ENCODE measurements around the gene NBPF3. TPM values are rescaled to one million over a fixed set of nuclear protein-coding genes. Genes with fewer than 3 reads are reported as not detected.
"Not testable (repeated sequence)": the region's sequence is repeated elsewhere in the genome, so short reads cannot be mapped to it uniquely, and the experiment has no call there.

Gene NBPF3
- total RNA-seq, 6 experiments from 2014 or later = 1.2 to 5.3 (median 2.3) TPM

GRCh38 chr1:21517161-21517589 is 77.2 kb downstream of the NBPF3 start:
- no peak overlapping the region for H3K4me3 ChIP-seq
- H3K27ac ChIP-seq = peak overlapping the region in 1 of 3 donors; percentile 58
- H3K4me1 ChIP-seq = no peaks in the 10 kb centered on the region
- H3K36me3 ChIP-seq = no peaks in the 10 kb centered on the region
- no peaks in the 10 kb centered on the region for H3K9me3 ChIP-seq
- ATAC-seq (peak; percentile 61 to 86 (median 75)), DNase-seq (no peak)
- H3K27me3 ChIP-seq = no peaks in the 10 kb centered on the region
- TF ChIP-seq POLR2A (IDR thresholded peaks at IDR 0.05) (no peak), CTCF (IDR thresholded peaks at IDR 0.05) (no peak)
- intact Hi-C loops (cut with DNase I) = loop anchor here in 1 of 2 donors (10.0 kb wide), 2 partner anchors 58 to 148 kb away; partner anchors contain the start of gene RAP1GAP
- WGBS (ENCODE audit: insufficient coverage, low coverage, low lambda C conversion rate, missing lambda C conversion rate) = 50% methylated on average over 3 of the region's 3 CpGs

- intact Hi-C loops (cut with DNase I) = loop anchor here in 1 of 2 donors (10.0 kb wide), 2 partner anchors 57 to 147 kb away; partner anchors contain the start of gene RAP1GAP
- TF ChIP-seq CTCF (IDR thresholded peaks at IDR 0.05) (no peak), POLR2A (IDR thresholded peaks at IDR 0.05) (no peak)
- no peak overlapping the region for H3K4me3 ChIP-seq
- H3K27me3 ChIP-seq = no peaks in the 10 kb centered on the region
- no peaks in the 10 kb centered on the region for H3K4me1 ChIP-seq
- peak overlapping the region in 1 of 3 donors; percentile 7 for H3K27ac ChIP-seq
- 75% methylated on average over 10 of the region's 13 CpGs for WGBS (ENCODE audit: insufficient coverage, low coverage, low lambda C conversion rate, missing lambda C conversion rate)
- ATAC-seq = no peak
- H3K36me3 ChIP-seq = no peaks in the 10 kb centered on the region
- no peak for DNase-seq
- no peaks in the 10 kb centered on the region for H3K9me3 ChIP-seq
These were observed 77.9 kb downstream of the NBPF3 start for GRCh38 chr1:21517660-21518480.

- H3K4me3 ChIP-seq = no peak overlapping the region
- H3K36me3 ChIP-seq = no peaks in the 10 kb centered on the region
- H3K4me1 ChIP-seq = no peaks in the 10 kb centered on the region
- DNase-seq (no peak), ATAC-seq (no peak)
- no peak for TF ChIP-seq CTCF (IDR thresholded peaks at IDR 0.05)
- TF ChIP-seq POLR2A (IDR thresholded peaks at IDR 0.05) = no peak
- 93% methylated on average over 12 of the region's 16 CpGs for WGBS (ENCODE audit: insufficient coverage, low coverage, low lambda C conversion rate, missing lambda C conversion rate)
- intact Hi-C loops (cut with DNase I) = loop anchor here in 1 of 2 donors (10.0 kb wide), 2 partner anchors 56 to 146 kb away; partner anchors contain the start of gene RAP1GAP
- no peaks in the 10 kb centered on the region for H3K27me3 ChIP-seq
- no peak overlapping the region for H3K27ac ChIP-seq
- H3K9me3 ChIP-seq = no peaks in the 10 kb centered on the region
These were observed 79.0 kb downstream of the NBPF3 start for GRCh38 chr1:21518774-21519455.

- H3K9me3 ChIP-seq, H3K27me3 ChIP-seq, H3K4me3 ChIP-seq, DNase-seq, H3K27ac ChIP-seq, ATAC-seq, H3K4me1 ChIP-seq, H3K36me3 ChIP-seq: not testable (repeated sequence)
- intact Hi-C loops (cut with DNase I) = loop anchor here in 1 of 2 donors (10.0 kb wide), 2 partner anchors 55 to 145 kb away; partner anchors contain the start of gene RAP1GAP
- WGBS (ENCODE audit: insufficient coverage, low coverage, low lambda C conversion rate, missing lambda C conversion rate) = 86% methylated on average over 8 of the region's 11 CpGs
These were observed 79.6 kb downstream of the NBPF3 start for GRCh38 chr1:21519486-21520070.
